ENCODE results near the gene NEDD4L. TPM values are rescaled to one million over a fixed set of nuclear protein-coding genes. Genes with fewer than 3 reads are reported as not detected.

Gene NEDD4L
- total and polyA plus RNA-seq, 2 experiments from 2014 or later: 36.2 to 72.3 TPM

- H3K4me3 Mint-ChIP-seq: no peak overlapping the region
- H3K27me3 Mint-ChIP-seq (ENCODE audit: insufficient read depth, low read depth, poor library complexity): peaks cover 3% of the 10 kb centered on the region
- no peak overlapping the region for H2AFZ ChIP-seq
- no peaks in the 10 kb centered on the region for H3K79me2 ChIP-seq (replicated peaks; ENCODE audit: insufficient read depth)
- no peaks in the 10 kb centered on the region for H4K20me1 ChIP-seq (replicated peaks; ENCODE audit: insufficient read depth)
- no peak overlapping the region for H3K27ac ChIP-seq (ENCODE audit: low read depth)
- DNase-seq (ENCODE audit: low spot score) (no peak), ATAC-seq (no peak)
- no peaks in the 10 kb centered on the region for H3K9me2 ChIP-seq (ENCODE audit: insufficient read depth)
- H3K27ac Mint-ChIP-seq: peak overlapping the region; percentile 20; the same call in 1 of the 2 replicates
- H3K9me3 Mint-ChIP-seq: no peaks in the 10 kb centered on the region
- H3F3A ChIP-seq (replicated peaks; ENCODE audit: low read depth): no peaks in the 10 kb centered on the region
- no peaks in the 10 kb centered on the region for H3K27me3 ChIP-seq (ENCODE audit: insufficient read depth)
- no peak overlapping the region for H3K4me2 ChIP-seq
- H3K4me3 ChIP-seq: no peak overlapping the region
- H3K4me1 Mint-ChIP-seq: no peaks in the 10 kb centered on the region
- TF ChIP-seq CTCF (conservative IDR thresholded peaks at IDR 0.05; ENCODE audit: low read depth in 2 of 2): no peak
- TF ChIP-seq EZH2phosphoT487 (IDR thresholded peaks at IDR 0.05; ENCODE audit: unreplicated experiment): no peak
- no peak for TF ChIP-seq STAT1 (IDR thresholded peaks at IDR 0.05; ENCODE audit: unreplicated experiment)
- no peak for TF ChIP-seq ZNF331 (CRISPR knock-in tag; IDR thresholded peaks at IDR 0.05; ENCODE audit: low read depth)
- no peak for TF ChIP-seq JUNB (IDR thresholded peaks at IDR 0.05; ENCODE audit: unreplicated experiment)
- TF ChIP-seq NANOG (IDR thresholded peaks at IDR 0.05; ENCODE audit: borderline replicate concordance): no peak
- TF ChIP-seq ETS1 (IDR thresholded peaks at IDR 0.05): no peak
- TF ChIP-seq EZH2 (IDR thresholded peaks at IDR 0.05; ENCODE audit: low read depth, unreplicated experiment): no peak
- no peak for TF ChIP-seq ZNF462 (CRISPR knock-in tag; IDR thresholded peaks at IDR 0.05)
- TF ChIP-seq, protein P1, sequence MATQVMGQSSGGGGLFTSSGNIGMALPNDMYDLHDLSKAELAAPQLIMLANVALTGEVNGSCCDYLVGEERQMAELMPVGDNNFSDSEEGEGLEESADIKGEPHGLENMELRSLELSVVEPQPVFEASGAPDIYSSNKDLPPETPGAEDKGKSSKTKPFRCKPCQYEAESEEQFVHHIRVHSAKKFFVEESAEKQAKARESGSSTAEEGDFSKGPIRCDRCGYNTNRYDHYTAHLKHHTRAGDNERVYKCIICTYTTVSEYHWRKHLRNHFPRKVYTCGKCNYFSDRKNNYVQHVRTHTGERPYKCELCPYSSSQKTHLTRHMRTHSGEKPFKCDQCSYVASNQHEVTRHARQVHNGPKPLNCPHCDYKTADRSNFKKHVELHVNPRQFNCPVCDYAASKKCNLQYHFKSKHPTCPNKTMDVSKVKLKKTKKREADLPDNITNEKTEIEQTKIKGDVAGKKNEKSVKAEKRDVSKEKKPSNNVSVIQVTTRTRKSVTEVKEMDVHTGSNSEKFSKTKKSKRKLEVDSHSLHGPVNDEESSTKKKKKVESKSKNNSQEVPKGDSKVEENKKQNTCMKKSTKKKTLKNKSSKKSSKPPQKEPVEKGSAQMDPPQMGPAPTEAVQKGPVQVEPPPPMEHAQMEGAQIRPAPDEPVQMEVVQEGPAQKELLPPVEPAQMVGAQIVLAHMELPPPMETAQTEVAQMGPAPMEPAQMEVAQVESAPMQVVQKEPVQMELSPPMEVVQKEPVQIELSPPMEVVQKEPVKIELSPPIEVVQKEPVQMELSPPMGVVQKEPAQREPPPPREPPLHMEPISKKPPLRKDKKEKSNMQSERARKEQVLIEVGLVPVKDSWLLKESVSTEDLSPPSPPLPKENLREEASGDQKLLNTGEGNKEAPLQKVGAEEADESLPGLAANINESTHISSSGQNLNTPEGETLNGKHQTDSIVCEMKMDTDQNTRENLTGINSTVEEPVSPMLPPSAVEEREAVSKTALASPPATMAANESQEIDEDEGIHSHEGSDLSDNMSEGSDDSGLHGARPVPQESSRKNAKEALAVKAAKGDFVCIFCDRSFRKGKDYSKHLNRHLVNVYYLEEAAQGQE (IDR thresholded peaks at IDR 0.05; ENCODE audit: unreplicated experiment): no peak
- TF ChIP-seq POLR2AphosphoS5 (IDR thresholded peaks at IDR 0.05; ENCODE audit: low read depth): no peak
- no peak for TF ChIP-seq ZNF114 (CRISPR knock-in tag; IDR thresholded peaks at IDR 0.05)
- TF ChIP-seq CREB1 (CRISPR knock-in tag; IDR thresholded peaks at IDR 0.05; ENCODE audit: low read depth): no peak
- H3K4me1 ChIP-seq (ENCODE audit: insufficient read depth): no peaks in the 10 kb centered on the region
- peaks cover 49% of the 10 kb centered on the region for H3K36me3 Mint-ChIP-seq (ENCODE audit: low read depth)
- peaks cover 10% of the 10 kb centered on the region for H3K36me3 ChIP-seq (ENCODE audit: insufficient read depth)
Observed at GRCh38 chr18:58385472-58385871, 341.4 kb downstream of the NEDD4L start.
